IgD-negative memory B cell (primary cell): Measurements from ENCODE around the gene TNNT3. TPM values are rescaled to one million over a fixed set of nuclear protein-coding genes. Genes with fewer than 3 reads are reported as not detected.
"Not testable (repeated sequence)": the region's sequence is repeated elsewhere in the genome, so short reads cannot be mapped to it uniquely, and the experiment has no call there.

Experiments used
- H3K27ac Mint-ChIP-seq, 3 donors: one replicate each; pipeline ENCODE4 v1.8.0; 2020 to 2022; ENCODE audit warnings: mild to moderate bottlenecking in 3 of 3, mixed read lengths in 3 of 3, moderate library complexity in 1 of 3
- H3K27me3 Mint-ChIP-seq: one replicate; pipeline ENCODE4 v1.8.0; 2021; ENCODE audit warnings: mixed read lengths
- H3K36me3 Mint-ChIP-seq: one replicate; pipeline ENCODE4 v1.8.0; 2020; ENCODE audit warnings: mild to moderate bottlenecking, mixed read lengths
- H3K4me1 Mint-ChIP-seq, 3 donors: one replicate each; pipeline ENCODE4 v1.8.0; 2020 to 2022; ENCODE audit warnings: mixed read lengths in 3 of 3, mild to moderate bottlenecking in 1 of 3
- H3K4me3 Mint-ChIP-seq, 4 donors: one replicate each; pipeline ENCODE4 v1.8.0; 2020 to 2022; ENCODE audit warnings: mild to moderate bottlenecking in 4 of 4, mixed read lengths in 4 of 4, moderate library complexity in 3 of 4
- H3K9me3 Mint-ChIP-seq, 3 donors: one replicate each; pipeline ENCODE4 v1.8.0; 2020 to 2021; ENCODE audit warnings: mixed read lengths in 3 of 3, mild to moderate bottlenecking in 1 of 3
- polyA plus RNA-seq: library from polyadenylated mRNA; unstranded; fragments of 300-500 nt; fragmentation: Illumina TruSeq; gene quantifications from one replicate; pipeline ENCODE4 v1.2.3, GENCODE V29; 2021

The TNNT3 gene
- polyA plus RNA-seq: 0.23 TPM

DNA sequence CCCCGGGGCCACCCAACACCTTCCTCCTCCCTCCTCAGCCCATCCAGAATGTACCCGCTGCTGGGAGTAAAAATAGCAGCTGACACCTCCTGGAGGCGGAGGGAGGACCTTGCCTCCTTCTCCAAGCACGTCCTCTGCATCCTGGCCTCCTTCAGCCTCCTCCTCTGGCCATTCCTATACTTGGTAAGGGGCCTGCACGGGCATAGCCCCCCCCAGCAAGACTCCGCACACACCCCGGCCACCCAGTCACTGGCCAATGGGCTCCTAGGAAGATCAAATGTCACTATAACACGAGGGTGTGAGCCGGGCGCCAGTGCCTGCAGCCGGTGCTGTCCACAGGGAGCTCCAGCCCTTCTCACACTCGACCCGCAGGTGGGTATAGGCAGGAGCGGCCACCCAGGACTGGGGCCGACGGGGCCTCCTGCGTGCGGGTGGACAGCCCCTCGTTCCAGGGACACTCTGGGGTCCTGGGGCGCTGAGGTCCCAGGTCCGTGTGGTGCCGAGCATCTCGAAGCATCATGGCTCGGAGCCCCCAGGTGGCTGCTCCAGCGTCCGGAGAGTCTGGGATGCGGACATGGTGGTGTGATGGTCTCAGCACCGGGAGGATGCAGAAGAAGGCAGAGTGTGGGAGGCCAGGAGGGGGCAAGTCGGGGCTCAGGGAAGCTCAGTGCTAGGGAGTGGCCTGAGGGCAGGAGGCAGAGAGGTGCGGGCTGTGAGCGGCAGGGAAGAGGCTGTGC, at the start of gene TNNT3:
TNNT3 (plus strand) TSS at position 313 of the 737 bp plus-strand sequence. CDS start 3,172 bp downstream, outside the sequence.
- Mint-ChIP-seq H3K9me3 (no peaks in the 10 kb centered on the region), H3K36me3 (peaks cover 2% of the 10 kb centered on the region), H3K4me1 (peaks cover 0 to 13% (median 9%) of the 10 kb centered on the region in 3 donors), H3K27ac (peak within 1 kb of the TSS in 2 of 3 donors; percentile 81 to 89), H3K27me3 (peaks cover 6% of the 10 kb centered on the region), H3K4me3 (peak within 1 kb of the TSS in 2 of 4 donors; percentile 29 to 36)

DNA sequence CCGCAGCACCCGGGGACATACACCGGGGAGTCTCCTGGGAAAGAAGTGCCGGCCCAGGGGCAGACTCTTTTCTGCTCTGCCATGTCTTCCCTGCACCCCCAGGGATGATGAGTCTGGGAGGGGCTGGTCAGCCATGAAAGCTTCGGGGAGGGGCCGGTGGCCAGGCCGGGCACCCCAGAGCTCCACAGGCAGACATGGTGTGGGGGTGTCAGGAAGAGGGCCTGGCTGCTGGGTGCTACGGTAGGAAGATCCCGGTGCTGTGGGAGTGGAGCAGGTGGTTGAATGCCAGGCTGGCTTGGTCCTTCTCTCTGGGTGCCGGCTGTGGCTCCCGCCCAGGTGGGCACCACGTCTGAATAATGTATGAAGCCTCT, 49.2 kb upstream of the TNNT3 start:
- Mint-ChIP-seq H3K4me1 (peaks cover 0 to 37% (median 24%) of the 10 kb centered on the region in 3 donors), H3K9me3 (no peaks in the 10 kb centered on the region), H3K27me3 (no peaks in the 10 kb centered on the region), H3K36me3 (no peaks in the 10 kb centered on the region), H3K4me3 (peak overlapping the region in 2 of 4 donors; percentile 22 to 60), H3K27ac (peak overlapping the region in 2 of 3 donors; percentile 70 to 92)

DNA sequence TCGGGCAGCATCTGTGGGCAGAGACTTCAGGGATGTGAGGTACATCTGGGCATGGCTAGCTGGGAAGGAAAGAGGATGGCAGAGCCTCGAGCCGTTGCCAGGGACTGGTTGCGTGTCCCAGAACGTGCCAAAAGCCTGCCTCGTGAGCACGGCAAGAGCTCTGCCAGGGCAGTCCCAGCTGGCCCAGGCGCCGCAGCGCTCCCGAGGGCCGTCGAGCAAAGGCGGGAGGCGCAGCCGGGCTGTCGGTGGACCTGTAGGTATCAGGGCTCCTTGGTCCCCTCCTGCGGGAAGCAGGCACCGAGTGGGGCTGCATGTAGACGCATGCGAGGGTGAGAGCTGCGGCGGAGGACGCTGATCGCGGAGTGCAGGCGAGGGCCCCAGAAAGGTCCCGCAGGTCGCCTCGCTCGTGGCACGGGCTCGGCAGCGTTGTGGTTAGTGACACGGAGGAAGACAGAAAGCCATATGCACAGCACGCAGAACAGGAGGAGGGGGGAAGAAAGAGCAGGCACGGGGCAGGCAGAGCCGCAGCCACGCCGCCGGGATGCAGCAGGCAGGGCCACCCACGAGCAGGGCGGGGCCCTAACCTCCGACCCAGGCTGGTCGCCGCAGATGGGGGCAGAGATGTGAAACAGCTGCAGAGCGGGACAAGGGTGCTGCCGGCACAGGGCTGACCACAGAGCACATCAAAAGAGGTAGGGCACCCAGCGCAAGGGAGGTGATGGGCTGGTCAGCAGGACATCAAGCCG, 48.6 kb upstream of the TNNT3 start:
- H3K9me3 Mint-ChIP-seq: no peaks in the 10 kb centered on the region
- peak overlapping the region; percentile 70 to 92 (median 73) for H3K27ac Mint-ChIP-seq
- peak overlapping the region in 2 of 4 donors; percentile 74 to 79 for H3K4me3 Mint-ChIP-seq
- H3K4me1 Mint-ChIP-seq: peaks cover 0 to 36% (median 24%) of the 10 kb centered on the region in 3 donors
- H3K36me3 Mint-ChIP-seq: no peaks in the 10 kb centered on the region
- no peaks in the 10 kb centered on the region for H3K27me3 Mint-ChIP-seq

DNA sequence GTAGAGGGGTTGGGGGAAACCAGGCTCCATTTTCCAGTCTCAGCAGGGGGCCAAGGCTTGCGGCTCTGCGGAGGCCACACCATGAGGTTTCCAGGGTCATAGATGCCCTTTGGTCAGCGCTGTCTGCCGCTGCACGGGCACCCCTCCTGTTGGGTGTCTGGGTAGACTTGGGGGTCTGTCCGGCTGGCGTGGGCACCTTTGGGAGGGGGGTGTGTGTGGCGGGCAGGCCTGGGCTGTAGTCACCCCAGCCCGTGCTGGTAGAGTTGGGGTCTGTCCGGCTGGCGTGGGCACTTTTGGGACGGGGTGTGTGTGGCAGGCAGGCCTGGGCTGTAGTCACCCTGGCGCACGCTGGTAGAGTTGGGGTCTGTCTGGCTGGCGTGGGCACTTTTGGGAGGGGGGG, 48.0 kb upstream of the TNNT3 start:
- peak overlapping the region in 1 of 3 donors; percentile 73 for H3K27ac Mint-ChIP-seq
- H3K27me3 Mint-ChIP-seq: no peaks in the 10 kb centered on the region
- H3K36me3 Mint-ChIP-seq: no peaks in the 10 kb centered on the region
- no peaks in the 10 kb centered on the region for H3K9me3 Mint-ChIP-seq
- H3K4me1 Mint-ChIP-seq: peaks cover 0 to 36% (median 24%) of the 10 kb centered on the region in 3 donors
- H3K4me3 Mint-ChIP-seq: peak overlapping the region in 2 of 4 donors; percentile 3 to 27

DNA sequence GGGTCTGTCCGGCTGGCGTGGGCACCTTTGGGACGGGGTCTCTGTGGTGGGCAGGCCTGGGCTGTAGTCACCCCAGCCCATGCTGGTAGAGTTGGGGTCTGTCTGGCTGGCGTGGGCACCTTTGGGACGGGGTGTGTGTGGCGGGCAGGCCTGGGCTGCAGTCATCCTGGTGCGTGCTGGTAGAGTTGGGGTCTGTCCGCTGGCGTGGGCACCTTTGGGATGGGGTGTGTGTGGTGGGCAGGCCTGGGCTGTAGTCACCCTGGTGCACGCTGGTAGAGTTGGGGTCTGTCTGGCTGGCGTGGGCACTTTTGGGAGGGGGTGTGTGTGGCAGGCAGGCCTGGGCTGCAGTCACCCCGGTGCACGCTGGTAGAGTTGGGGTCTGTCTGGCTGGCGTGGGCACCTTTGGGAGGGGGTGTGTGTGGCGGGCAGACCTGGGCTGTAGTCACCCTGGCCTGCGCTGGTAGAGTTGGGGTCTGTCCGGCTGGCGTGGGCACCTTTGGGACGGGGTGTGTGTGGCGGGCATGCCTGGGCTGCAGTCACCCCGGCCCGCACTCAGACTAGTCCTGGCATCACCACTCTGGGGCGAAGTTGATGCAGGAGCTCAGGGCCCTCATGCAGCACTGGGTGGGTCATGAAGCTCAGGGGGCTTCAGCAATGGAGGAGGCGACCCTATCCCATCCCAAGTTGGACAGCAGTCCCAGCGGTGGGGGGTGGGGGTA, 47.1 kb upstream of the TNNT3 start:
- no peaks in the 10 kb centered on the region for H3K9me3 Mint-ChIP-seq

DNA sequence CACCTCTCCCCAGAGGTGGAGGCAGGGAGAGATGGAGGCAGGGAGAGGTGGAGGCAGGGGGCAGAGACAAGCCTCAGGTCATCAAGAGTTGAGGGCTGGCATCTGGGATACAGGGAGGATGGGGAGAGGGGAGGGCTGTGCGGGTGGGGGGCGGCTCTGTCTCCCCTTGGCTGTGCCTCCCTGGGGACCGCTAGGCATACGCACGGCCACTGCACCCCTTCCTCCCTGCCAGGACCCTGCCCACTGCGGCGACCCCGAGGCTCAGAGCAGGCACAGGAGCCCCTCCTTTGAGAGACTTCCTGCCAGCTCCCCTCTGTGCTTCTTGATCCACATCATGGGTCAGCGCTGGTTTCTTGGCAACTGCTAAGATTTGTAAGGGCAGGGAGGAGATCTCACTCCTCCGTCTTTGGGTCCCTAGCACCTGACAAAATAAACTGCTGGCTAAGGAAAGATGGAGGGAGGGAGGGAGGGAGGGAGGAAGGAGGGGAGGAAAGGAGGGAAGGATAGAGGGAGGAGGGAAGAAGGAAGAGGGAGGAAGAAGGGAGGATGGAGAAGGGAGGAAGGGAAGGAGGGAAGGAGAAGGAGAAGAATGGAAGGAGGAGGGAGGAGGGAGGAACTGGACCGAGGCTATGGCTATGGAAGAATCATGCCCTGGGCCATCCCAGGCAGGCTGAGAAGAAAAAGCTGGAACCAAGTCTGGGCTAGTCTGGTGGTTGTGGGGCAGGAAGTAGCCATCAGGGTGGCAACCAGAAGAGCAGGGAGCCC, 46.3 kb upstream of the TNNT3 start:
- H3K4me3 Mint-ChIP-seq: peak overlapping the region in 1 of 4 donors; percentile 47
- H3K27me3 Mint-ChIP-seq: no peaks in the 10 kb centered on the region
- no peaks in the 10 kb centered on the region for H3K36me3 Mint-ChIP-seq
- H3K9me3 Mint-ChIP-seq: no peaks in the 10 kb centered on the region
- peak overlapping the region in 1 of 3 donors; percentile 83 for H3K27ac Mint-ChIP-seq
- peaks cover 0 to 33% (median 25%) of the 10 kb centered on the region in 3 donors for H3K4me1 Mint-ChIP-seq

More for the DNA sequence above, 47.1 kb upstream of the TNNT3 start:
- H3K36me3 Mint-ChIP-seq: no peaks in the 10 kb centered on the region
- peak overlapping the region in 1 of 4 donors; percentile 17 for H3K4me3 Mint-ChIP-seq
- peaks cover 0 to 36% (median 24%) of the 10 kb centered on the region in 3 donors for H3K4me1 Mint-ChIP-seq
- H3K27me3 Mint-ChIP-seq: no peaks in the 10 kb centered on the region
- peak overlapping the region in 1 of 3 donors; percentile 73 for H3K27ac Mint-ChIP-seq

DNA sequence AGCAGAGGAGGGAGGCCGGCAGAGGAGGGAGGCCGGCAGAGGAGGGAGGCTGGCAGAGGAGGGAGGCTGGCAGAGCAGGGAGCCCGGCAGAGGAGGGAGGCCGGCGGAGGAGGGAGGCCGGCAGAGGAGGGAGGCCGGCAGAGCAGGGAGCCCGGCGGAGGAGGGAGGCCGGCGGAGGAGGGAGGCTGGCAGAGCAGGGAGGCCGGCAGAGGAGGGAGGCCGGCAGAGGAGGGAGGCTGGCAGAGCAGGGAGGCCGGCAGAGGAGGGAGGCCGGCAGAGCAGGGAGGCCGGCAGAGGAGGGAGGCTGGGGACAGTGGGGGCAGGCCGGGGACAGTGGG, 45.7 kb upstream of the TNNT3 start:
- not testable (repeated sequence) for H3K36me3 Mint-ChIP-seq, H3K9me3 Mint-ChIP-seq, H3K27me3 Mint-ChIP-seq
- Mint-ChIP-seq H3K27ac (peak overlapping the region in 1 of 3 donors; percentile 83), H3K4me3 (peak overlapping the region in 1 of 4 donors; percentile 47), H3K4me1 (peaks cover 0 to 32% (median 25%) of the 10 kb centered on the region in 3 donors)

DNA sequence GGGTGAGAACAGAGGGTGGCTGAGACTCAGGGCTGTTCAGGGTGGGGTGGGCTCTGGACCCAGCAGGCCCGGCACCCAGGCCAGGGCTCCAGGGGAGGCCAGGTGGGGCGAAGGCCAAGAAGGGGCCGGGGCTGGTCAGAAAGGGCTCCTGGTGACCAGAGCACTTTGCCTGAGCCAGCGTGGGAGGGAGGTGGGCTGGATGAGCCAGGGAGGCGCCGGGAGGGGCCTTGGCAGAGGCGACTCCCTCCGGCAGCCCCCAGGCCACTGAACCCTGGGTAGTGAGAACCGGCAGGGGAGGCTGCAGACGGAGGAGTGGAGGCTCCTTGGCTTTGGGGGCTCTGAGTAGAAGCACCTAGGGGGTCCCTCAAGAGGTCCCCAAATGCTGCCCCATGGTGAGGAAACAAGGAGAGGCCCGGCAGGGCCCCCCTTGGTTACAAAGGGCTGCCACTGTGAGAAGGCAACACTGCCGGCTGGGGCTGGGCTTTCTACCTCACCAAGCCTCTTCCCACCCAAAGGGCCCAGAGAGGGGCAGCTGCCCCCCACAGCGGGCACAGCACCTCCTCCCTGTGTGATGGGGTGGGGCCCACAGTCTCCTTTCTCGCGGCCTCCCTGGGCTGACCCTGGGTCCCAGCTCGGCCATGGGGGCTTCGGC, 44.9 kb upstream of the TNNT3 start:
- not testable (repeated sequence) for H3K27me3 Mint-ChIP-seq, H3K27ac Mint-ChIP-seq, H3K36me3 Mint-ChIP-seq, H3K4me3 Mint-ChIP-seq, H3K9me3 Mint-ChIP-seq
- peaks cover 0 to 24% (median 18%) of the 10 kb centered on the region in 3 donors for H3K4me1 Mint-ChIP-seq

DNA sequence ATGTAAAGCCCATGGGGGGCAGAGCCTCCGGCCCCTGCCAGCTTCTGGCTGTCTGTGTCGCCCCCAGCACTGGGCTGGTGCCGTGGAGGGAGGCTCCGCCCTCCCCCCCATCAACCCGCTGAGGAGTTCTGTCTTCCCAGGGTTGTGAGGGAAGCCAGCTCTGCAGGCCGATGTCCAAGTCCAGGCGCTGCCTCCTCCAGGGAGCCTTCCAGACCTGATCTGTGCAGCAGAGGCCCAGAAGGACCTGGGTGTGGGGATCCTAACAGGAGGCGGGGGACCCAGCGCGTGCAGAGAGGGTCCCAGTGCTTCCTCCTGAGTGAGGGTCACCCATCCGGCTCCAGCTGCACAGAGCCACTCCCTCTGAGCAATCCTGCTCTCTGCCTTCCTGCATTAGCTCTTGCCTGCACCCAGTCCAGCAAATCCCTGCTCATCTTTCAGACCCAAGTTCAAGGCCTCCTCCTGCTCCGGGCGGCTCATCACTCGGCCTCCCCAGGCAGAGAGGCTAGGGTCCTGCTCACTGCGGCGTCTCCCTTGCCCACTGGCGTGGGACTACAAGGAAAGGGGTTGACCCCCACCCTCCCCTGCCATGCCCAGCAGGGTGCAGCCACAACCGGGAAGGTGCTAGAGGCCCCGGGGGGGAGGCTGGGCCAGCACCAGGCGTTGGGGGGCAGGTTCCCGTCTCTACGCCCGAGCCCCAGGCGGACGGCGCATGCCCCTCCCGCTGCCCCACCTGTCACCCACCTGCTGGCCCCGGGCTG, 44.2 kb upstream of the TNNT3 start:
- H3K27ac Mint-ChIP-seq: peak overlapping the region in 2 of 3 donors; percentile 23 to 56
- no peaks in the 10 kb centered on the region for H3K9me3 Mint-ChIP-seq
- no peak overlapping the region for H3K4me3 Mint-ChIP-seq
- peaks cover 4 to 29% (median 21%) of the 10 kb centered on the region in 3 donors for H3K4me1 Mint-ChIP-seq
- no peaks in the 10 kb centered on the region for H3K36me3 Mint-ChIP-seq
- H3K27me3 Mint-ChIP-seq: no peaks in the 10 kb centered on the region

DNA sequence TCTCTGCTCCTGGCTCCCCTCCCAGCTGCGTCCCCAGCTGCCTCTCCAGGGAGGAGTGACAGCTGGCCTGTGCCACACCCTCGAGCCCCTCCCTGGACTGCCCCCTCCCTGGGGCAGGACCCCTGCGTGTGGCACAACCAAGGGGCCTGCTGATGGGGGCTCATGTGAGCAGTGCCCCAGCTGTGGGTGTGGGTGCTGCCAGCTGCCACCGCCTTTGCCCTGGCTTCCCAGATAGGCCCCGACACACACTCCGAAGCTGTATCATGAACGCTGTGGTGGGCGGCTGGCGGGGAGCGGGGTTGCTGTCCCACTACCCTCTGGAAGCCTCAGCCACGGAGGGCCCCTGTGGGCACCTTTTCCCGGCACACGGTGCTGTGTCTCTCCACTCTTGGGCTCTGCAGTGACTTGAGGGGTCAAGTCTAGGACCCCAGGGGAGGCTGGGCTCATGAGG, 43.6 kb upstream of the TNNT3 start:
- not testable (repeated sequence) for H3K27me3 Mint-ChIP-seq, H3K4me3 Mint-ChIP-seq, H3K27ac Mint-ChIP-seq, H3K36me3 Mint-ChIP-seq, H3K9me3 Mint-ChIP-seq
- peaks cover 8 to 28% (median 19%) of the 10 kb centered on the region in 3 donors for H3K4me1 Mint-ChIP-seq

DNA sequence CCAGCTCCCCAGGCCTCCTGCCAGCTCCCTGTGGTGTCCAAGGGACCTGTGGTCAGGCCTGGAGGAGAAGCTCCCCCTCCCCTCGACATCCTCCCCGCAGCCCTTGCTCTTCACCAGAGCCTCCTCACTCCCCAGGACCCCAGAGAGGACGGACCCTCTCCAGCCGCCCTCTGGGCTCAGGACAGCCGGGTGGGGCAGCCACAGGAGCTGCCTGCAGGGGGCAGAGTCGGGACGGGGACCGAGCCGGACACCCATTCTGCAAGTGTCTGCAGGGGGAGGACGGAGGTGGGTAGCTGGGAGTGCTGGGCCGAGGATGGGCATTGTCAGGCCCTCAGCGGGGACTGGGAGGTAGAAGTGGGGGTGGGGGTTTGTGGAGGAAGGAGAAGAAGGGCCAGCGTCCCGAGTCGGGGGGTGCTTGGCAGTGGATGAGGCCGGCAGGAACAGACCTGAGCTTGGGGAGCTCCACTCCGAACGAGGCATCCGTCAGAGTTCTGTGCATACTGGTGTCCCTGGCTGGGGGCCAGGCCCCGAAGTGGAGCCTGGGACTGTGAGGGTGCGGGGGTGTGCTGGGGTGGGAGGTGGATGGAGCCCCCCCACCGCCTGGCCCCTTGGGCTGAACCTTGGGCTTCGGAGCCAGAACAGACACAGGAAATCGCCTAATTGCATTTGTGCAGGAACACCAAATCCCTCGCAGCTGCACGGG, 43.0 kb upstream of the TNNT3 start:
- Mint-ChIP-seq H3K27me3 (no peaks in the 10 kb centered on the region), H3K36me3 (no peaks in the 10 kb centered on the region), H3K27ac (no peak overlapping the region), H3K4me1 (peaks cover 10 to 25% (median 17%) of the 10 kb centered on the region in 3 donors), H3K4me3 (no peak overlapping the region), H3K9me3 (no peaks in the 10 kb centered on the region)

DNA sequence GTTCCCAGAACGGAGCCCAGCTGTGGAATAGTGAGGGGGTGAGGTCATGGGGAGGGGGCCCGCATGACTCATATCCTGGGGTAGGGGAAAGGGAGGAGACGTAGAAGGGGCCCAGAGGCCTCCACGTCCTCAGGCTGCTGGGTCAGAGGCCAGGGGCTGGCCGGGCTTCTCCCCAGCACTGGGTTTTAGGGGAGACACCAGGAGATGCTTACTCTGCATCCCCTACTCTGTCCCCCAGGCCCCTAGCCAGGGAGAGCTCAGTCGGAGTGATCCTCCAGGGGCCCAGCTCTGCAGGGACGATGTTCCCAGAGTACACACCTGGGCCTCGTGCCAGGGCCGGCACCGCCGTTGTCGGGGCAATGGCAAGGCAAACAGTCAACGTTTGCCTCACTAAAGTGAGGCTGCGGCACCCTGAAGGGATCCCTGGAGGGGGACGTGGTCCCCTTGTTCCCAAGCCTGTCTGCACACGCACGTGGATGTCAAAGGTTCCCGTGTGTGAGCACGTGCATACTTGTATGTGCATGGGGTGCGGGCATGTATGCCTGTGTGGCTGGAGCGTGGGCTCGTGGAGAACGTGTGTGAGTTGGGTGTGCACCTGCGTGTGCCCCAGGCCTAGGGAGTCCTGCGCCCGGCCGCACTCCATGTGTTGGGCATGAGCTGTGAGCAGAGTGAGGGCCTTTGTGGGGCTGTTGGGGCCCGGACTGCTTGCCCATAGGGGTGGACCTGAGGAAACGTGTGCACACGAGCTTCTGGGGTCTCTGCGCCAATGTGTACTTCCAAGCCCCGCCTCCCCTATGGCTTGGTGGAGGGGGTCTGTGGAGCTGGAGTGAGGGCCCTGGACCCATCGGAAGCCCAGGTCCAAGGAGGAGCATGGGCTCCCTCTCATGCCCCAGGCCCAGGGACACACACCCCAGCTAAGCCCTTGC, 42.0 kb upstream of the TNNT3 start:
- H3K27me3 Mint-ChIP-seq: no peaks in the 10 kb centered on the region
- no peaks in the 10 kb centered on the region for H3K36me3 Mint-ChIP-seq
- no peak overlapping the region for H3K4me3 Mint-ChIP-seq
- peaks cover 10 to 21% (median 16%) of the 10 kb centered on the region in 3 donors for H3K4me1 Mint-ChIP-seq
- no peaks in the 10 kb centered on the region for H3K9me3 Mint-ChIP-seq
- H3K27ac Mint-ChIP-seq: peak overlapping the region in 1 of 3 donors; percentile 76
